A673 (cell line): ENCODE data around the gene KRTAP1-5. TPM values are rescaled to one million over a fixed set of nuclear protein-coding genes. Genes with fewer than 3 reads are reported as not detected.

Experiments used
- BruUV-seq: library from RNA; stranded (reverse); fragments of 400-500 nt; replicated peaks from 2 replicates; lab custom pipeline; 2021; lab: Mats Ljungman, UMichigan
- CTCF ChIA-PET: fragments of 300-600 bp; sonication (Branson Sonifier 250); formaldehyde crosslinking; loops from one replicate; lab custom pipeline; 2022; ENCODE audit warnings: antibody characterized with exemption; lab: Charles Lee
- POLR2A ChIA-PET: fragments of 300-600 bp; sonication (Branson Sonifier 250); formaldehyde crosslinking; loops from one replicate; lab custom pipeline; 2022; ENCODE audit warnings: antibody characterized with exemption; ENCODE audit not compliant: low non-redundant PET; lab: Charles Lee
- DNase-seq: peaks from one replicate; pipeline ENCODE4 v3.0.0-alpha.2; 2015; ENCODE audit warnings: low spot score
- H3K27ac ChIP-seq: fragments of 200-600 bp; sonication (generic); 2 replicates; pipeline ENCODE4 v1.5.1; 2016; ENCODE audit warnings: mixed run types, low read depth, mild to moderate bottlenecking, mixed read lengths, antibody characterized with exemption, low read length; ENCODE audit not compliant: poor library complexity, severe bottlenecking
- H3K27me3 ChIP-seq: fragments of 200-600 bp; sonication (generic); replicated peaks from 2 replicates; pipeline ENCODE4 v1.6.1; 2017; ENCODE audit warnings: mixed run types, low read depth, mild to moderate bottlenecking, mixed read lengths, antibody characterized with exemption, low read length; ENCODE audit not compliant: insufficient read depth, poor library complexity
- H3K36me3 ChIP-seq: fragments of 200-600 bp; sonication (generic); 2 replicates; pipeline ENCODE4 v1.6.1; 2016; ENCODE audit warnings: mixed run types, mild to moderate bottlenecking, mixed read lengths, antibody characterized with exemption, low read length; ENCODE audit not compliant: insufficient read depth, poor library complexity, severe bottlenecking
- H3K4me1 ChIP-seq: fragments of 200-600 bp; sonication (generic); 2 replicates; pipeline ENCODE4 v1.6.1; 2017; ENCODE audit warnings: mixed run types, mild to moderate bottlenecking, mixed read lengths, antibody characterized with exemption, low read length; ENCODE audit not compliant: insufficient read depth, poor library complexity, severe bottlenecking
- H3K4me3 ChIP-seq: fragments of 200-600 bp; sonication (generic); 2 replicates; pipeline ENCODE4 v1.5.1; 2016; ENCODE audit warnings: low read depth, mixed run types, mild to moderate bottlenecking, mixed read lengths, low read length; ENCODE audit not compliant: poor library complexity, severe bottlenecking
- H3K9me3 ChIP-seq: fragments of 200-600 bp; sonication (generic); 2 replicates; pipeline ENCODE4 v1.6.1; 2016; ENCODE audit warnings: mixed run types, low read depth, mild to moderate bottlenecking, mixed read lengths, antibody characterized with exemption, low read length; ENCODE audit not compliant: poor library complexity, severe bottlenecking
- EZH2 ChIP-seq: fragments of 200-600 bp; sonication (generic); IDR thresholded peaks from 2 replicates; pipeline ENCODE4 v1.6.1; 2017; ENCODE audit warnings: borderline replicate concordance, low read depth, mild to moderate bottlenecking, mixed read lengths, antibody characterized with exemption, low read length; ENCODE audit not compliant: poor library complexity, severe bottlenecking
- intact Hi-C: fragments of 100-400 bp; cut with micrococcal nuclease; formaldehyde crosslinking; loops from one replicate; pipeline ENCODE4 v1.10.0; 2022; ENCODE audit not compliant: unreplicated experiment
- total RNA-seq: library from RNA; stranded (reverse); gene quantifications from 2 replicates; pipeline ENCODE4 v1.2.3, GENCODE V29; 2021
- TF ChIP-seq, protein P1 (sequence below): fragments of 300-800, 200-600 bp; sonication (generic); conservative IDR thresholded peaks from 2 replicates; pipeline ENCODE4 v1.5.1; 2017; ENCODE audit warnings: low read depth, mild to moderate bottlenecking, antibody characterized with exemption, low read length, moderate library complexity, mixed read lengths

The KRTAP1-5 gene
- total RNA-seq, 1 experiment from 2014 or later = not detected

DNA sequence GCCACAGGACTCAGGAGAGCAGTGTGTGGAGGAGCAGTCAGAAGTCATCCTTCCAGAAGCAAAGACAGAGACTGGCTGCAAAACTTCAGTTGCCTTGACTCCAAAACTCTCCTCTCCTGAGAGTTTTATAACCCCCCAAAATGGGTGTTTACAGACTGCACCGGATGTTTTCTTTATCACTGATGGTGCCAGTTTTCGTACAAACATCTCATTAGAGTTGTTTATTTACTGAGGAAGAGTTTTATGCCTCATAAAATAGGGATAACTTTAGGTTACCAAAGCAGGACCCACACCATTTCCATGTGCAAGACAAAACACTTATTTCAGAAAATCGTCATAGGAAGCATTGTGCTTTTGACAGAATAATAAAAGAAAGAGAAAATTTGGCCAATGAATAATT is 42.8 kb downstream of the KRTAP1-5 start, which contains the start of gene KRT40:
Gene KRT40 (minus strand): TSS at position 101 of the 400 bp plus-strand sequence. CDS start 53 bp downstream, at position 48.
- H3K9me3 ChIP-seq = no peaks in the 10 kb centered on the region
- no peak for DNase-seq
- TF ChIP-seq, protein P1, sequence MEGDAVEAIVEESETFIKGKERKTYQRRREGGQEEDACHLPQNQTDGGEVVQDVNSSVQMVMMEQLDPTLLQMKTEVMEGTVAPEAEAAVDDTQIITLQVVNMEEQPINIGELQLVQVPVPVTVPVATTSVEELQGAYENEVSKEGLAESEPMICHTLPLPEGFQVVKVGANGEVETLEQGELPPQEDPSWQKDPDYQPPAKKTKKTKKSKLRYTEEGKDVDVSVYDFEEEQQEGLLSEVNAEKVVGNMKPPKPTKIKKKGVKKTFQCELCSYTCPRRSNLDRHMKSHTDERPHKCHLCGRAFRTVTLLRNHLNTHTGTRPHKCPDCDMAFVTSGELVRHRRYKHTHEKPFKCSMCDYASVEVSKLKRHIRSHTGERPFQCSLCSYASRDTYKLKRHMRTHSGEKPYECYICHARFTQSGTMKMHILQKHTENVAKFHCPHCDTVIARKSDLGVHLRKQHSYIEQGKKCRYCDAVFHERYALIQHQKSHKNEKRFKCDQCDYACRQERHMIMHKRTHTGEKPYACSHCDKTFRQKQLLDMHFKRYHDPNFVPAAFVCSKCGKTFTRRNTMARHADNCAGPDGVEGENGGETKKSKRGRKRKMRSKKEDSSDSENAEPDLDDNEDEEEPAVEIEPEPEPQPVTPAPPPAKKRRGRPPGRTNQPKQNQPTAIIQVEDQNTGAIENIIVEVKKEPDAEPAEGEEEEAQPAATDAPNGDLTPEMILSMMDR = no peak
- no peak for TF ChIP-seq EZH2
- no peaks in the 10 kb centered on the region for H3K27me3 ChIP-seq
- intact Hi-C loops = no loop called here
- H3K27ac ChIP-seq = no peak within 1 kb of the TSS
- H3K4me3 ChIP-seq = no peak within 1 kb of the TSS
- H3K36me3 ChIP-seq = no peaks in the 10 kb centered on the region
- BruUV-seq = no TSS peak
- CTCF ChIA-PET = no interaction called here
- H3K4me1 ChIP-seq = peaks cover 7% of the 10 kb centered on the region
- POLR2A ChIA-PET = no interaction called here

DNA sequence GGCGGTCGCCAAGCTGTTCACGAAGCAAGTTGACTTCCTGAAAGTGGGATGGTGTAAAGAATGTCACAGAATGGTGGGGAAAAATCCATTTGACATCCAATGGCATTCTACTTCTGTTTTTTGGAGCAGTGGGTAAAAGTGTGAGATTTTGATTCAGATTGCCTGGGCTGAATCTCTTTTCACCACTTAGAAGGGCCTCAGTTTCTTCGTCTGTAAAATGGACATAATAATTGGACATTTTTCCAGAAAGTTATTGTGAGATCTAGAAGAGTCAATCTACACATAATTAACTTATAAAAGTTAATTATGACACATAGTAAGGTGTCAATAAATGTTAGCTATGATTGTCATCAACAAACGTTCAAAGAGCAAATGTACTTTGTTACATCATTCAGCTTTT is 45.9 kb downstream of the KRTAP1-5 start:
- H3K27ac ChIP-seq = no peak overlapping the region
- H3K27me3 ChIP-seq = no peaks in the 10 kb centered on the region
- H3K4me1 ChIP-seq = no peaks in the 10 kb centered on the region
- no peak overlapping the region for H3K4me3 ChIP-seq
- no peaks in the 10 kb centered on the region for H3K9me3 ChIP-seq
- intact Hi-C loops = no loop called here
- DNase-seq = no peak
- TF ChIP-seq, protein P1 = no peak
- no peak for TF ChIP-seq EZH2
- no TSS peak for BruUV-seq
- no peaks in the 10 kb centered on the region for H3K36me3 ChIP-seq
- ChIA-PET CTCF (no interaction called here), POLR2A (no interaction called here)

DNA sequence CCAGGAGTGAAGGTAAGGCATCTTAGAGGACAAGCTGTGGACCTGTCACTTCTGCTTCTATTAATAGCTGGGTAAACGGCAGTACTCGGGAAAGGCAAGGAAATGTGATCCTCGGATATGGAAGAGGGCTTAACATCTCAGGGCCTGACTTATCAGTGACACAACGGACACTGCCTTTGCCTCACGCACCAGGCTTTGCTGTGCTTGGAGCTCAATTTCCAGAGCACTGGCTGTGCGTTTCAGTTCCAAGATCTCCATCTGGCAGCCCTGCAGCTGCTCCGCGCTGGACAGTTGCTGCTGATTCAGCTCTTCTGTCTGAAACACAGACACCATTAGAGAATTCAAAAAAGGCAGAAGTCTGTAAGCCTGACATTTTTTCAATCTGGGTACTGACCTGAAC is 46.4 kb downstream of the KRTAP1-5 start:
- BruUV-seq = no TSS peak
- ChIA-PET CTCF (no interaction called here), POLR2A (no interaction called here)
- DNase-seq = no peak
- Histone ChIP-seq H3K27me3 (no peaks in the 10 kb centered on the region), H3K4me3 (no peak overlapping the region), H3K9me3 (no peaks in the 10 kb centered on the region), H3K4me1 (no peaks in the 10 kb centered on the region), H3K36me3 (no peaks in the 10 kb centered on the region), H3K27ac (no peak overlapping the region)
- TF ChIP-seq, protein P1 = no peak
- TF ChIP-seq EZH2 = no peak
- intact Hi-C loops = no loop called here
